ENCODE data around the gene CUEDC2.

CUEDC2 gene

DNA sequence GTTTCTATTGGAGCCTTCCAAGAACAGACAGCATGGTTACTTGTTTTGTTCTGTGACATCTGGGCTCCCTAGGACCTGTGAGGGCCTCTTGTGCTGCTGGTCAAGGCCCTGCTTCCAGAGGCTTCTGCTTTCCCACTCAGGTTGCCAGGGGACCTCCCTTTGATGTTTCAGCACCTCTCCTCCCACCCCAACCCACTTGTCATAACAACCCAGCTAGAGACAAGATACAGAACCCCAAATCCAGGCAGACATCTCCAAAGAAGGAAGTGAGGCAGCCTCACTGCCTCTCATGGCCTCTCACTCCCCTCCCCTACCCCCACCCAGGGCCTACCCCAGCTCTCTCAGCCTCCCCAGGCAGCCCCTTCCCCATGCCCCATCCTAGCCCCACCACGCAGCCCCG, 25.6 kb downstream of the CUEDC2 start:
- Histone ChIP-seq H3K4me2 (ENCODE audit: low read length) (no peak overlapping the region), H3K9me2 (replicated peaks; ENCODE audit: control insufficient read depth, low read length) (no peaks in the 10 kb centered on the region), H3K27me3 (ENCODE audit: control insufficient read depth, low read length) (peaks cover 46% of the 10 kb centered on the region), H3K9me3 (ENCODE audit: control insufficient read depth, insufficient read depth, low read length) (no peaks in the 10 kb centered on the region), H3K4me1 (ENCODE audit: control insufficient read depth, low read length) (peaks cover 6% of the 10 kb centered on the region; the same call in 1 of the 2 replicates), H3K4me3 (ENCODE audit: low read length) (no peak overlapping the region), H3K36me3 (ENCODE audit: control insufficient read depth, low read length) (no peaks in the 10 kb centered on the region), H4K20me1 (ENCODE audit: control insufficient read depth, insufficient read depth, low read depth, low read length) (0 out of 2 replicates have a peak, but pooled peaks cover 4% of the 10 kb centered on the region), H3K27ac (ENCODE audit: low read depth, low read length) (no peak overlapping the region), H3K79me2 (ENCODE audit: control insufficient read depth, low read length) (no peaks in the 10 kb centered on the region), H3F3A (ENCODE audit: control insufficient read depth, insufficient read depth) (no peaks in the 10 kb centered on the region)
- TF ChIP-seq EZH2phosphoT487 (IDR thresholded peaks at IDR 0.05; ENCODE audit: borderline replicate concordance, low read length) = no peak
- TF ChIP-seq, protein P1, sequence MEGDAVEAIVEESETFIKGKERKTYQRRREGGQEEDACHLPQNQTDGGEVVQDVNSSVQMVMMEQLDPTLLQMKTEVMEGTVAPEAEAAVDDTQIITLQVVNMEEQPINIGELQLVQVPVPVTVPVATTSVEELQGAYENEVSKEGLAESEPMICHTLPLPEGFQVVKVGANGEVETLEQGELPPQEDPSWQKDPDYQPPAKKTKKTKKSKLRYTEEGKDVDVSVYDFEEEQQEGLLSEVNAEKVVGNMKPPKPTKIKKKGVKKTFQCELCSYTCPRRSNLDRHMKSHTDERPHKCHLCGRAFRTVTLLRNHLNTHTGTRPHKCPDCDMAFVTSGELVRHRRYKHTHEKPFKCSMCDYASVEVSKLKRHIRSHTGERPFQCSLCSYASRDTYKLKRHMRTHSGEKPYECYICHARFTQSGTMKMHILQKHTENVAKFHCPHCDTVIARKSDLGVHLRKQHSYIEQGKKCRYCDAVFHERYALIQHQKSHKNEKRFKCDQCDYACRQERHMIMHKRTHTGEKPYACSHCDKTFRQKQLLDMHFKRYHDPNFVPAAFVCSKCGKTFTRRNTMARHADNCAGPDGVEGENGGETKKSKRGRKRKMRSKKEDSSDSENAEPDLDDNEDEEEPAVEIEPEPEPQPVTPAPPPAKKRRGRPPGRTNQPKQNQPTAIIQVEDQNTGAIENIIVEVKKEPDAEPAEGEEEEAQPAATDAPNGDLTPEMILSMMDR (IDR thresholded peaks at IDR 0.05; ENCODE audit: low read depth, low read length, poor library complexity, severe bottlenecking) = no peak

DNA sequence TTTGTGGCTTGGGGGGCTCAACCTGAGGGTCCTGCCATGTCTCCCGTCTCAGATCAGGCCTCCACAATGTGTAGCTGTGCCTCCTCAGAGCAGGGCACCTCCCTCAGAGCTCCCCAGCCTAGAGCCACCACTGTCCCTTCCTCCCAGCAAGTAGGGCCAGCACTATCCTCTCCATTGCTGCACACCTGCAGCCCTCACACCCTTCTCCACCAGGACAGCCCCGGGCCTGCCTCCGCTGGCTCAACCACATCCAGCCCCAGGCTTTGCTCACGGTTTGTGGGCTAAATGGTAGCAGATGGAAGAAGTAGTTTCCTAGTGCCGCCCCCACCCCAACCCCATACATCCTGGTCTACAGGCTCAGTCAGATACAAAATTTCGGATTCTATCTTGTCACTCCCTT, 26.7 kb downstream of the CUEDC2 start:
- Histone ChIP-seq H3K27ac (ENCODE audit: low read depth, low read length) (no peak overlapping the region), H3K4me1 (ENCODE audit: control insufficient read depth, low read length) (peaks cover 6% of the 10 kb centered on the region; the same call in 1 of the 2 replicates), H3K9me3 (ENCODE audit: control insufficient read depth, insufficient read depth, low read length) (no peaks in the 10 kb centered on the region), H3K9me2 (replicated peaks; ENCODE audit: control insufficient read depth, low read length) (no peaks in the 10 kb centered on the region), H3K79me2 (ENCODE audit: control insufficient read depth, low read length) (no peaks in the 10 kb centered on the region), H3K36me3 (ENCODE audit: control insufficient read depth, low read length) (peaks cover 3% of the 10 kb centered on the region; the same call in 1 of the 2 replicates), H3K27me3 (ENCODE audit: control insufficient read depth, low read length) (peaks cover 34% of the 10 kb centered on the region), H3F3A (ENCODE audit: control insufficient read depth, insufficient read depth) (no peaks in the 10 kb centered on the region), H3K4me3 (ENCODE audit: low read length) (no peak overlapping the region), H4K20me1 (ENCODE audit: control insufficient read depth, insufficient read depth, low read depth, low read length) (0 out of 2 replicates have a peak, but pooled peaks cover 4% of the 10 kb centered on the region), H3K4me2 (ENCODE audit: low read length) (no peak overlapping the region)
- TF ChIP-seq EZH2phosphoT487 (IDR thresholded peaks at IDR 0.05; ENCODE audit: borderline replicate concordance, low read length) = no peak
- TF ChIP-seq, protein P1 (IDR thresholded peaks at IDR 0.05; ENCODE audit: low read depth, low read length, poor library complexity, severe bottlenecking) = no peak

DNA sequence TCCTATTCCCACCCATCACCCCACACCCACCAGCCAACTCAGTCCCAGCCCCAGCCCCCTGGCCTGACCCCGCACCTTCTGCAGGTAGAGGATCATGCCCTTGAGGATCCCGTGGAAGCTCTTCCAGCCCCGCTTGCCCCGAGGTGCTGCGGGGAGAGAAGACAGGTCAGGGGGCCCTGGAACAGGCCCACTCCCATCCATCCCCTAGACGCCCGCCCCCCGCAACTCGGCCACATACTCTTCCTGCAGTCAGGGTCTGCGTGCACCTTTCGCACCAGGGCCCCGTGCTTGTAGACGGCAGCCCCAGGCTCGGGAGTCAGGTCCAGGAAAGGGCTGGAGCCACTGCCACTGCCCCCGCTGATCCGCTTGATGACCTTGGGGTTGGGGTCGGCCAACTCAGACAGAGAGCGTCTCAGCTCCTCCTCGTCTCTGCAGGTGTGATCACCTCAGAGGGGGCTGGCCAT, 27.2 kb downstream of the CUEDC2 start:
- Histone ChIP-seq H3F3A (ENCODE audit: control insufficient read depth, insufficient read depth) (no peaks in the 10 kb centered on the region), H4K20me1 (ENCODE audit: control insufficient read depth, insufficient read depth, low read depth, low read length) (0 out of 2 replicates have a peak, but pooled peaks cover 4% of the 10 kb centered on the region), H3K9me2 (replicated peaks; ENCODE audit: control insufficient read depth, low read length) (no peaks in the 10 kb centered on the region), H3K79me2 (ENCODE audit: control insufficient read depth, low read length) (no peaks in the 10 kb centered on the region), H3K4me1 (ENCODE audit: control insufficient read depth, low read length) (peaks cover 6% of the 10 kb centered on the region; the same call in 1 of the 2 replicates), H3K36me3 (ENCODE audit: control insufficient read depth, low read length) (peaks cover 3% of the 10 kb centered on the region; the same call in 1 of the 2 replicates), H3K27ac (ENCODE audit: low read depth, low read length) (no peak overlapping the region), H3K27me3 (ENCODE audit: control insufficient read depth, low read length) (peaks cover 29% of the 10 kb centered on the region), H3K4me3 (ENCODE audit: low read length) (no peak overlapping the region), H3K4me2 (ENCODE audit: low read length) (no peak overlapping the region), H3K9me3 (ENCODE audit: control insufficient read depth, insufficient read depth, low read length) (no peaks in the 10 kb centered on the region)
- TF ChIP-seq EZH2phosphoT487 (IDR thresholded peaks at IDR 0.05; ENCODE audit: borderline replicate concordance, low read length) = no peak
- TF ChIP-seq, protein P1 (IDR thresholded peaks at IDR 0.05; ENCODE audit: low read depth, low read length, poor library complexity, severe bottlenecking) = no peak

Data from DOHH2 (cell line).